GM18907 (cell line): ENCODE results near the gene PHAF1.

Experiments used
- ATAC-seq: cut with Tn5 transposase; IDR thresholded peaks from one replicate; pipeline ENCODE4 v1.9.1; 2021; ENCODE audit warnings: mild to moderate bottlenecking, moderate library complexity; ENCODE audit not compliant: unreplicated experiment

The PHAF1 gene

DNA sequence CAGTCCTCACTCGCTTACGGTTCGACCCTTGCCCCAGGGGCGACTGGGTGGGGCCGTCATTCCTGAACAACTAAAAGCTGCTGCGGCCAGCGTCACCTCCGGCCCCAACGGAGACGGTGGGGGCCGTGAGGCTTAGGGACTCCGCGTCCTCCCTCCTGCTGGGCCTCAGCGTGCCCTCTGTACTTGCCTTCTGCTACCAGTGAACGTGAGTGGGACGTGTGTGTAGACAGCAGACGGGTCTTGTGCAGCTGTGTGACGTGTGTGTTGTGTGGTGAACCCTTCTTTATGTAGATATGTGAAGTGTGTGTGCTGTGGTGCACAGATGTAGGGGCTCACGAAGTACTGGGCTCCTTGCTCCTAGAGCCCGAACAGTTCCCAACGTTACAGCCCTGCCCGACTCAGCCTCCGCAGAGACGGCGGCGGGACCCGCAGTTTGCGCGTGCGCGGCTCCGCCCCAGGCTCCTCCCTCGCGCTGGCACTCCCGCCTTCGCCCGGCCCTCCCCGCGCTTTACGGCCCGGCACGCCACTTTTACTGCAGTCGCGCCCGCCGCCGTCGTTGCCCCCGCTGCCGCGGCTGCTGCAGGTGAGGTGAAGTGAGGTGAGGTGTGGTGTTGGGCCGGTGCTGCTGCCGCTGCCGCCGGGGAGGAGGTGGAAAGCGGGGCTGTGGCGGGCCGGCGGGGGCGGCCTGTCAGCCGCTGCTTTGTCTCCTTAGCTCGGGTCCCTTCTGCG lies at the start of gene PHAF1:
Gene PHAF1, plus strand, starts transcription at position 535 of the 729 bp plus-strand sequence. CDS start 235 bp downstream, outside the sequence.
- ATAC-seq: peak; percentile 85

DNA sequence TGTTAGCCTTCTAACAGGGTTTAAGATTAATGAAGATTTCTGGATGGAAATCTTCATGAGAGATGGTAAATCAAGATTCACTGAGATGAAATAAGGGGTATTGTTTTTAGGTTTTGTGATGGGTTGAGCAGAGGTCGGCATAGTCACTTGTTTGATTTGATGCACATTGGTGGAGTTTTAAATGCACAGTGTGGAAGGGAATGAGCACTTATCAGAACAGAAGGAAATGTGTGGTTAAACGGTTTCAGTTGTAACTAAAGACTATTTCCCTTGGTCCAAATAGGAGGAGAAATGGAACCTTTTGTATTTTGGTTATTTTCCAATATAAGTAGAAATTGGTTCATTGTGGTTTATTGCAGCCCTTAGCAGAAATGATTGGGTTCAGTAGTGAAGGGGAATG lies 46.7 kb upstream of the PHAF1 start:
- ATAC-seq: no peak

DNA sequence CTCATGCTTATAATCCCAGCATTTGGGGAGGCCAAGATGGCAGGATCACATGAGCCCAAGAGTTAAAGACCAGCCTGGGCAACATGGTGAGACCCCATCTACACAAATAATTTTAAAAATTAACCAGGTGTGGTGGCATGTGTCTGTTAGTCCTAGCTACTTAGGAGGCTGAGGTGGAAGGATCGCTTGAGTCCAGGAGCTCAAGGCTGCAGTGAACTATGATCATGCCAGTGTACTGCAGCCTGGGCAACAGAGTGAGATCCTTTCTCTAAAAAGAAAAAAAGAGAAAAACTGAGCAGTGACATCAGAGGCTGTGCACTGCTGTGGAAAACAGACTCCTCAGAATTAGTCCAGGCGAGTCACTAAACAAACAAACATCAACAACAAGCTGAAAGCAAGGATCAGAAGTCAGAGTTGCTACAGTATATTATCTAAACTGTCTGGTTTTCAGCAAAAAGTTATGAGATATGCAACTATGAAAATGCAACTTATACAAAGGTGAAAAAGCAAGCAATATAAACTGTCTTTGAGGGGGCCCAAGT lies 41.5 kb upstream of the PHAF1 start:
- no peak for ATAC-seq

DNA sequence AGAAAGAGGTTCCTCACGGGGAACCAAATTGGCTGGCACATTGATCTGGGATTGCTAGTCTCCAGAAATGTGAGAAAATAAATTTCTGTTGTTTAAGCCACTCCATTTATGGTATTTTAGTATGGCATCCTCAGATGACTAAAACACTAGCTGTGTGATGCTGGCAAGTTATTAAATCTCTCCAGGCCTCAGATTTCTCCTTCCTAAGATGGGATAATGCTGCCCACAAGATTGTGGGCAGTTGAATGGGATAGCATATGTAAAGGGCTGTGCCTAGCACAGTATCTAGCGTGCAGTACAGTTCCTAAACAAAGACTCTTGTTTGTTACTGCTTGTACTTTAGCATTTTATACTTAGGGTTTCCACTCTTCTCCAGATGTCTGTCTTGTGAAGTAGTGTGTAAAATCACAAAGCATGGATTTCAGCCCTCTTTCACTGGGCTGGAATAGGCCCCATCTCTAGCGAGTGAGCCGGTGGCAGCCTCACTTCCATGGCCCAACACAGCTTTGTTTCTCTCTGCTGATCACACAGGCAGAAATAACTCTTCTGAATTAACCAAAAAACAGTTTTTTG lies 38.2 kb upstream of the PHAF1 start:
- no peak for ATAC-seq

DNA sequence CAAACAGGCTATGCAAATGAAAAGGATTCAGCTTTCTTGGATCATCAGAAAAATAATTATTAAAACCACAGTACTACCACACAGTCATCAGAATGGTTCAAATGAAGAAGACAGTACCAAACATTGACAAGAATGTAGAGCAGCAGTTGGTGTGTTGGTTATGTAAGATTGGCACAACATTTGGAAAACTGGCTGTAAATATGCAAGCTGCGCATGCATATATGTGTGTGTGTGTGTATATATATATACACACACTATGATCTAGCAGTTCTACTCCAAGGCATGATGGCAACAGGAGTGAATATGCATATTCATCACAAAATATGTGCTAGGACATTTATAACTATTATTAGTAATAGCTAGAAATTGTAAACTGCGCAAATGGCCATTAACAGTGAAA lies 34.4 kb upstream of the PHAF1 start:
- ATAC-seq: no peak

DNA sequence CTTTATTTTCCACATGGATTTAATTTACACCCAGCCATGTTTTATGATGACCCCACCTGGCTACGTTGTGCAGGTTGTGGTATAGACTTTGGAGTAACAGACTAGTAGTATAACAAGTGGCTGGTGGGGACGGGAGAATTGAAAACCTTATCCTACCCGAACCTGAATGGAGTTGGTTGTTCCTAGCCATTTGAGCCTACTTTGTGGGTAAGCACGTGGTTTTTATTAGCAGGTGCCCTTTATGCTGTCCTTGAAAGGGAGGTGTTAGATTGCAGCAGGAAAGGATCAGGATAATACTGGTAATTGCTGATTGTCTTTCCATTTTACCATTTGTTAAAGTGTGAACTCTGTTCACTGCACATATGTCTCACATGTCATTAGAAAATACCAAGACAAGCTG lies 31.9 kb upstream of the PHAF1 start:
- ATAC-seq: no peak

DNA sequence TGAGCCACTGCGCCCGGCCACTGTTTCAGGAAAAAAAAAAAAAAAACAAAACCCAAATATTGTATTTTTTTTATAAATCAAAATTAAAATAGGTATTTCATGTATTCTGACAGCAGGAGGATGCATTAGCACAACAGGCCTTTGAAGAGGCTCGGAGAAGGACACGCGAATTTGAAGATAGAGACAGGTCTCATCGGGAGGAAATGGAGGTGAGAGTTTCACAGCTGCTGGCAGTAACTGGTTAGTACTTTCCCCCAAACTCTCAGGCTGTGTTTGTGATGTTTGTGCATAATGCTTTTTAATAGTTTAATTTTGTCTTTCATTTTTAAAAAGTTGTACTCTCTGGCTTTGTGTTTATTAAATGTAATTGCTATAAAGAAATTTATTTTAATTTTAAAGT lies 27.6 kb upstream of the PHAF1 start:
- ATAC-seq: no peak

DNA sequence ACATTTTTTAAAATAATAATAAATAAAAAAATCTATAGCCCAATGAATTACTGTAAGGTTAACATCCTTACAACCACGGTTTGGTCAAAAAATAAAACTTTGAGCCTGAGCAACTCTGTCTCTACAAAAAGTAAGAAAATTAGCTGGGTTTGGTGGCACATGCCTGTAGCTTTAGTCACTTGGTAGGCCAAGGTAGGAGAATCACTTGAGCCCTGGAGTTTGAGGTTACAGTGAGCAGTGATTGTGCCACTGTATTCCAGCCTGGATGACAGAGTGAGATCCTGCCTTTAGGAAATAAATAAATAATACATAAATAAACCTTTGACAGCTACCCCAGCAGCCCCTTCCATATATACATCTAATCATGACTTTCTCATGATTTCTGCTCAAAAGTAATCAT lies 26.9 kb upstream of the PHAF1 start:
- no peak for ATAC-seq

DNA sequence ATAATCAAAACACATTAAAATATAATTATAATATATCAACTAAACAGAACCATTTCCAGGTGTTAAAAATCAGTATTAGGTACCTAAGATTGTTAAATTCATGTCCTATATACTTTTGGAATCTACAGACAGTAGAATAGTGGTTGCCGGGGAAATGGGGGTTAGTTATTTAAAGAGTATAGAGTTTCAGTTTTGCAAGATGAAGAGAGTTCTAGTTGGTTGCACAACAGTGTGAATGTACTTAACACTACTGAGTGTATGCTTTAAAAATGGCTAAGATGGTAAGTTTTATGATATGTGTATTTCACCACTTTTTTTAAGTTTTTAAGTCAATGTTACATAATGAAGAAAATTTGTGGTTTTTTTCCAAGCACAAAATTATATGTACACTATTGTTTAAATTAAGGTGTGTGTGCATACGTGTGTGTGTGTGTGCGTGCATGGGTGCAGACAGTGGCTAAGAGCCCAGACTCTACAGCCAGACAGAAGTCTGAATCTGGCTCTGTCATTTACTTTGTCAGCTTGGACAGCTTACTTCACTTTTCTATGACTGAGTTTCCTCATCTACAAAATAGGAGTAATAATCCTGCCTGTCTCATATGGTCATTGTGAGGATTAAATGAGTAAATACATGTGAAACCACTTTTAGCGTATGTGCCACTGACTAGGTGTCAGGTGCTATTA lies 25.3 kb upstream of the PHAF1 start:
- ATAC-seq: no peak

DNA sequence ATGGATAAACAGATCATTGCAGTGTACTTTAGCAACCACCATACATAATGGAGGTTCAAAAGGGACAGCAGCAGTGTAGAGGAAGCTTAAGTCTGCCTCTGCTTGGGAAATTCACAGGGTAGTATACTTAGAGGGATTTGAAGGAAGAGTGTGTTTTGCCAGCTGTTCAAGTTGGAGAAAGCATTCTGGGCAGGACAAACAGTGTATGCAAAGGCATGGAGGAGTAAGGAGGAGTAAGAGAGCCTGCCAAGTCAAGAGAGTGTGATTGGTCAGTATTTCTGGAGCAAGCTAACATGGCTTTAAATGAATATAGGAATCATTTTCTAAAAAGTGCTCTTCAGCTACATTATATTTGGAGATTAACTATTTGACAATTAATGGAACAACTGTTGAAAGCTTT lies 22.9 kb upstream of the PHAF1 start:
- no peak for ATAC-seq

DNA sequence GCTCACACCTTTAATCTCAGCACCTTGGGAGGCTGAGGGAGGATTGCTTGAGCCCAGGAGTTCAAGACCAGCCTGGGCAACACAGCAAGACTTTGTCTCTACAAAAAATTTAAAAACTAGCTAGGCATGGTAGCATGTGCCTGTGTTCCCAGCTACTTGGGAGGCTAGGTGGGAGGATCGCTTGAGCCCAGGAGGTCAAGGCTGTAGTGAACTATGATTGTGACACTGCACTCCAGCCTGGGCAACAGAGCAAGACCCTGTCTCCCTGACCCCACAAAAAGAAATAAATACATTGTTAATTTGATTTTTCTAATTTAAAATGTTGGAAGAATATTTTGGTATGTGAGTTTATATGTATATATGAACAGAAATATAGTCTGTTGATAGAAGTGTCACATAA lies 22.4 kb upstream of the PHAF1 start:
- no peak for ATAC-seq

DNA sequence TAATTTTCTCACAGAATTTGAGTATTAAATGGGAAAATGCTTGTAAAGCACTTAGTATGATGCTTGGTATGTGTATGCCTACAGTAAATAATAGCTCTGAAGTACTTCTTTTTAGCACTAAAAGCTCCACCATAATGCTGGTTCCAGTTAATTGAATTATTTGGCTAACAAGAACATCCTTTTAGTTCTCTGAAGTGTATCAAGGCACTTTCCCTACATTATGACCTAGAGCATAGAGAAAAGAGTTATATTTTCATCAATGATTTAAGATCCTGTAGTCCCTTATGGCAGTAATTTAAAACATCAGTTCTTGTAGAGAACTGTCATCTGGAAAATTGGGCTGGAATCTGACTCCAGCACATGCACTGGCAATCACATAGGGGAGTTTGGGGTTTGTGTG lies 21.9 kb upstream of the PHAF1 start:
- no peak for ATAC-seq

DNA sequence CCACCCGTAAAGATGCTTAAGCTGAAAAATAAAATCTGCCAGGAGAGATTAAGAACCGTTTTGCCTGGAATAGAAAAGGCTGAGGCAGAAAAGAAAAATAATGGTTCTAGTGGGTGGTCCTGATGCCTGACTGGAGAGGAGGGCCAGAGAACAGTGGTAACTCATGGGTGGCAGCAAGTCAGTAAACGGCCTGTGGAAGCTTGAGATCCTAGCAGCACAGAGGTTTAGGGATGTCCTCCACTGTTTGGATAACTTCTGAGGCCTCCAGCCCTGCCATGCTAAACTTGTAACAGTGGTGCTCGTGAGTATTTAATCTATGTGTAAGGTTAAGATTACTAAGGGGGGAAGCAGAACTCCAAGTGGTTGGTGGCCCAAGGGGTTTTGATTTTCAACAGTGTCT lies 21.2 kb upstream of the PHAF1 start:
- ATAC-seq: no peak

DNA sequence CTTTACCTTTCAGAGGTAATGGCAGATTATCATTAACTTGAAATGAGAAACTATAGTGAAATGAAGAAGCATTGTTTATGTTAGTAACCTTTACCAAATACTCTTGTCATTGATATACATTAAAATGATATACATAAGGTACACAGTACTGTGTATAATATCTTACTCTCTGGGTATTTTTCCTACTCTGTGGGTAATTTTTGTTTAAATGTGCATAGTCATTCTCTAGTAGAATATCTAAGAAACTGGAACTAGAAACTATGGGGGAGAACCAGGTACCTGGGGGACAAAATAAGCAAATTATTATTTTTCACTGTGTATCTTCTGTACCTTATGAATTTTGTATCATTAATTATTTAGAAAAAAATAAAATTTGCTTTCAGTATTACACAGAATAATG lies 20.6 kb upstream of the PHAF1 start:
- no peak for ATAC-seq

DNA sequence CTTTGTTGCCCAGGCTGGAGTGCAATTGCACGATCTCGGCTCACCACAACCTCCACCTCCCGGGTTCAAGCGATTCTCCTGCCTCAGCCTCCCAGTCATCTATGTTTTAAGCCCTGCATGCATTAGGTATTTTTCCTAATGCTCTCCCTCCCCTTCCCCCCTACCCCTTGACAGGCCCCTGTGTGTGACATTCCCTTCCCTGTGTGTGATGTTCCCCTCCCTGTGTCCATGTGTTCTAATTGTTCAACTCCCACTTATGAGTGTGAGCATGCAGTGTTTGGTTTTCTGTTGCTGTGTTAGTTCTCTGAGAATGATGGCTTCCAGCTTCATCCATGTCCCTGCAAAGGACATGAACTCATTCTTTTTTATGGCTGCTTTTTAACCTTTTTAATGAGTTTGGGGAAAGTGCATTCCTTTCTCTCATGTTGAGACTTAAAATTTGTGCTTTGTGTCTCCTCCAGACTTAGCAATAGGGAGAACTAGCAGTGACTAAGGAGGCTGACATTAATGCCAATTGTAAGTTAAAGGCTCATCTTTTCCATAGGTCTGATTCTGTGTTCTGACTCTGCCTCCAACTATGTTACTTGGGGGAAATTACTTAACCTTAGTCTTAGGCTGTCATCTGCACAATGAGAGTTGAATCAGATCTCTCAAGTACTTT lies 17.7 kb upstream of the PHAF1 start:
- ATAC-seq: no peak

DNA sequence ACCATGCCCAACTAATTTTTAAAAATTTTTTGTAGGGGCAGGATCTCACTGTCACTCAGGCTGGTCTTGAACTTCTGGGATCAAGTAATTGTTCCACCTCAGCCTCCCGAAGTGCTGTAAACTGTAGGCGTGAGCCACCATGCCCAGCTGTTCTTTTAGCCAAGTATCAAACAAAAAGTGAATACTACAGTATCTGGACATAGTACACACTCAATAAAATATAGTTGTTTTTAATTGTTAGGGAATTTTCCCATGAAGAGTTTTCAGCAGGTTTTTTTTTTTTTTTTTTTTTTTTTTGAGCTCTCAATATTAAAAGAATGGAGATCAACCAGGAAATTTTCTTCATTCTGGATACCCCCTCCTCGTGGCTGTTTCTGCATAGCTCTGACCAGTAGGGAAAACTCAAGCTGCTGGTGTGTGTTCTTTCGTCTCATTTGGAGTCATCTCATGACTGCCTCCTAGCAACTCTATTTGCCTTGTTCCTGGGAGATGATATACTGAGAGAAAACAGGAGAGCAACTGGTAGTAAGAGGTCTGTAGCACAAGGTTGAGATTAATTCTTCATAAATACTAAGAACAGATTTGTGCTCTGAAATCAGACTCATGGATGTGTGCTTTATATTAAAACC lies 16.5 kb upstream of the PHAF1 start:
- ATAC-seq: no peak

DNA sequence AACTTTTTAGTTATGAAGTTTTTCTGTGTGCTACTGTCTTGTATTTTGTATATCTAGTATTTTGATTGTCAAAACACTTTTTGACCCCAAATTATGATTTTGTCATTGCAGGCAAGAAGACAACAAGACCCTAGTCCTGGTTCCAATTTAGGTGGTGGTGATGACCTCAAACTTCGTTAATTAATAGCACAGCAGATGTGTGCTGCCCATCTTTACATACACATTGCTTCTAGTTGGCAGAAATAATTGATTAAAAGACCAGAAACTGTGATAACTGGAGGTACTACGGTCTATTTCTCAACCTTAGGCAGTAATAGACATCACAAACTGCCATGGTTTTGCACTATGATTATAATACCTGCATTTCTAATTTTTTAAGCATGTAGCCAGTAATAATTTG lies 11.1 kb upstream of the PHAF1 start:
- no peak for ATAC-seq

DNA sequence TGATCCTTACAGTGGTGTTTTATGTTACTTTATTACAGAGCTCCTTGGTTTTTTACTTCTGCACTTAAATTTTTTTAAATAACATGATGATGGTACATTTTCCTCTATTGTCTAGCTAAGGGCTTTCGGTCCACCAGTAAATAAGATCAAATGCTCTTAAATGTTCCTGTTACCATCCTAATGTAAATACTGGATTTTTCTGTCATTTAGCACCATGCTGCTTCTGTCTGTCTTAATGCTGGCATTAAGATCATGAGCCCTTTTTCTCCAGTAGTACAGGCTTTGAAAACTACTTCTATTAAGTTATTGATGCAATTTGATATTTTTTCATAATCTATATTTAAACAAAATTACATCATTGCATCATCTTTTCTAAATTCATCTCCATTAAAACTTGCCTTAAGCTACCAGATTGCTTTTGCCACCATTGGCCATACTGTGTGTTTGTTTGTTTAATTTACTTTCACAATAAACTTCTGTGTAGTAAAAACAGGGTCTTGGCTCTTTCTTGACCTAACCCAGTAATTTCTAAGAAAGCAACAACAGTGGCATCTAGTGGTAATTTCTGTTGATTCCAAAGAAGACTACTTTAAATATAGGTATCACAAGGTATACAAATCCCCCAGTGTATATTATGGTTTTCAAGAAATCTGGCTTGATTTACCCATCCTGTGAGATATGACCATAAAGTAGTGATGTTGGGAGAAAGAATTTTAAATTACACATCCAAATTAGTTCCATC lies 9.0 kb upstream of the PHAF1 start:
- ATAC-seq: no peak

DNA sequence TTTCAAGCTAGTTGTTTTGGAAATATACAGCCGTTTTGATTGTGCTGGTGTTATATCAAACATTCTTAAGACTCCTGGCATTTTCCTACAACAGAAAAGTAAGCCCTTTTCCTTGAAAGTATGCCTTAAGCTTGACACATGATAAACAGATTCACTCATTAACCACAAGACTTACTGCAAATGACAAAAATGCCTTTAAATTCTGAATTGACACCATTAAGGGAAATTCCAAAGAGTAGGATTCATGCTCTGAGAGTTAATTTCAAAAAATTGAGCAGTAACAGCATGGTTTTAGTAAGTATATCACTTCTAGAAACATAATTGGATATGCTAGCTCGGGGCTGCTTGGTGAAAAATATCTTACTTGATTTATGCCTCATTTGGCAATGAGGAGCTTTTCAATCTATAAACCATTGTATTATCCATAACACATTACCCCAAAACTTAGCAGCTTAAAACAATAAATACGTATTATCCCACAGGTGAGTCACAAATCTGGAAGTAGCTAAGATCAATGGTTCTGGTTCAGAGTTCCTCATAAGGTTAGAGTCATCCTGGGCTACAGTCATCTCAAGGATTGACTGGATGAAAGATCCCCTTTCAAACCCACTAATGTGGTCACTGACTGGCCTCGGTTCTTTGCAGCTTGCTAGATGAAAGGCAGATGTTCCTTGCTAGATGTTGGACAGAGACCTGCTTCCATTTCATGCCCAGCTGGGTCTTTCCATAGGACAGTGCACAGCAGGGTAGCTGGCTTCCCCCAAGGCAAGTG lies 8.2 kb upstream of the PHAF1 start:
- ATAC-seq: no peak

DNA sequence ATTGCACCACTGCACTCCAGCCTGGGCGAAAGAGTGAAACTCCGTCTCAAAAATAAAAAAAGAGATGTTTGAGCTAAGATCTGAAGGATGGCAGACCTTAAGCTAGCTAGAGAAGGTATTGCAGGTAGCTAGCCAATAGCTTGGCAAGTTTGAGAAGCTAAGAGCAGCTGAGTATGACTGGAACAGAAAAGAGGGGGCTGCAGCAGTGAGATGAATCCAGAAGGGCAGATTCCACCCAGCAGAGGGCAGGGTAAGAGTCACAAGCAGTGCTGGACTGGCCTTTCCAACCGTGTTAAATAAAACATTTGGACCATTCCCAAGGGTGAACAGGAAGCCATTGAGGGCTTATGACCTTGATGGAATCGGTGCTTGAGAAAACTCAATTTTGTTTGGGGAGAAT lies 5.7 kb upstream of the PHAF1 start:
- no peak for ATAC-seq
